SHP77 (cell line): ENCODE results near the gene SIX5.

Source experiments
- DNase-seq, 2 experiments: peaks; one replicate each; lab custom pipeline; 2025; lab: John Stamatoyannopoulos, UW

SIX5 gene

GRCh38 chr19:45773384-45773783, 4.3 kb upstream of the SIX5 start:
- no peak for DNase-seq

DNA sequence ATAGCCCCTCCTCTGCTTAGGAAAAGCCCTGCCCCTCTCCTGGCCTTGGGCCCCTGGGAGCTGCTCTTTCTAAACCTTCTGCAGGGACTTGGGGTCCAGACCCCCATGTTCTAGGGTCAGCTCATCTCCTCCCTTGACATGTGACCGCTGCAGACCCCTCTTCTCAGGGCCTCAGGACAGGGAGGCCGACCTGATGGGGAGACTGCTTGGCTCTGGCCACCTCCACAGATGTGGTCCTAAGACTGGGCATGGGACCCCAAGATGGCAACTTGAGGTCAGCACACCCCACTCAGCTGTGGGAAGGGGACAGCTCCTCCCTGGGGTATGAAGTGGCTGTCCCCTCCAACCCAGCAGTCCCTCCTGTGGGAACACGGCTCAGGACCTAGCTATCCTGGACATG, 3.9 kb upstream of the SIX5 start:
- no peak for DNase-seq

- no peak for DNase-seq
Measured at GRCh38 chr19:45772130-45772840, 3.2 kb upstream of the SIX5 start.

- DNase-seq: no peak
Measured at GRCh38 chr19:45771311-45771933, 2.4 kb upstream of the SIX5 start.

DNA sequence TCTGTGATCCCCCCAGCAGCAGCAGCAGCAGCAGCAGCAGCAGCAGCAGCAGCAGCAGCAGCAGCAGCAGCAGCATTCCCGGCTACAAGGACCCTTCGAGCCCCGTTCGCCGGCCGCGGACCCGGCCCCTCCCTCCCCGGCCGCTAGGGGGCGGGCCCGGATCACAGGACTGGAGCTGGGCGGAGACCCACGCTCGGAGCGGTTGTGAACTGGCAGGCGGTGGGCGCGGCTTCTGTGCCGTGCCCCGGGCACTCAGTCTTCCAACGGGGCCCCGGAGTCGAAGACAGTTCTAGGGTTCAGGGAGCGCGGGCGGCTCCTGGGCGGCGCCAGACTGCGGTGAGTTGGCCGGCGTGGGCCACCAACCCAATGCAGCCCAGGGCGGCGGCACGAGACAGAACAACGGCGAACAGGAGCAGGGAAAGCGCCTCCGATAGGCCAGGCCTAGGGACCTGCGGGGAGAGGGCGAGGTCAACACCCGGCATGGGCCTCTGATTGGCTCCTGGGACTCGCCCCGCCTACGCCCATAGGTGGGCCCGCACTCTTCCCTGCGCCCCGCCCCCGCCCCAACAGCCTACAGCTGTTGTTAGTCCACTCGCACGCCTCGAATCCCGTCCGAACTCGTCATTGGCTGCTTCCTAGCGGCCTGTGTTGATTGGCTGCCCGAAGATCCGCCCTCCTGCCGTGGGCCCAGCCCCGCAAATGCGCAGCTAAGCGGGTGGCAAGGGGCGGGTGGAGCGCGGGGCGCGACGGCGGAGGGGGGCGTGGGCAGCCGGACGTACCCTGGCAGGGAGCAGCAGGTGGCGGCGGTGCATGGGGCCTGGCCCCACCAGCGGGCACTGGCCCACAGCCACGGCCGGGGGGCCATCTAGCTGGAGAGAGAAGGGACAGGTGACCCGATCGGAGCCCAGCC, 1.4 kb upstream of the SIX5 start:
- peak; percentile 96 to 99 for DNase-seq

DNA sequence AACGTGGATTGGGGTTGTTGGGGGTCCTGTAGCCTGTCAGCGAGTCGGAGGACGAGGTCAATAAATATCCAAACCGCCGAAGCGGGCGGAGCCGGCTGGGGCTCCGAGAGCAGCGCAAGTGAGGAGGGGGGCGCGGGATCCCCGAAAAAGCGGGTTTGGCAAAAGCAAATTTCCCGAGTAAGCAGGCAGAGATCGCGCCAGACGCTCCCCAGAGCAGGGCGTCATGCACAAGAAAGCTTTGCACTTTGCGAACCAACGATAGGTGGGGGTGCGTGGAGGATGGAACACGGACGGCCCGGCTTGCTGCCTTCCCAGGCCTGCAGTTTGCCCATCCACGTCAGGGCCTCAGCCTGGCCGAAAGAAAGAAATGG, 754 bp upstream of the SIX5 start:
- no peak for DNase-seq

- no peak for DNase-seq
Measured at GRCh38 chr19:45768655-45768983, 433 bp downstream of the SIX5 start.

DNA sequence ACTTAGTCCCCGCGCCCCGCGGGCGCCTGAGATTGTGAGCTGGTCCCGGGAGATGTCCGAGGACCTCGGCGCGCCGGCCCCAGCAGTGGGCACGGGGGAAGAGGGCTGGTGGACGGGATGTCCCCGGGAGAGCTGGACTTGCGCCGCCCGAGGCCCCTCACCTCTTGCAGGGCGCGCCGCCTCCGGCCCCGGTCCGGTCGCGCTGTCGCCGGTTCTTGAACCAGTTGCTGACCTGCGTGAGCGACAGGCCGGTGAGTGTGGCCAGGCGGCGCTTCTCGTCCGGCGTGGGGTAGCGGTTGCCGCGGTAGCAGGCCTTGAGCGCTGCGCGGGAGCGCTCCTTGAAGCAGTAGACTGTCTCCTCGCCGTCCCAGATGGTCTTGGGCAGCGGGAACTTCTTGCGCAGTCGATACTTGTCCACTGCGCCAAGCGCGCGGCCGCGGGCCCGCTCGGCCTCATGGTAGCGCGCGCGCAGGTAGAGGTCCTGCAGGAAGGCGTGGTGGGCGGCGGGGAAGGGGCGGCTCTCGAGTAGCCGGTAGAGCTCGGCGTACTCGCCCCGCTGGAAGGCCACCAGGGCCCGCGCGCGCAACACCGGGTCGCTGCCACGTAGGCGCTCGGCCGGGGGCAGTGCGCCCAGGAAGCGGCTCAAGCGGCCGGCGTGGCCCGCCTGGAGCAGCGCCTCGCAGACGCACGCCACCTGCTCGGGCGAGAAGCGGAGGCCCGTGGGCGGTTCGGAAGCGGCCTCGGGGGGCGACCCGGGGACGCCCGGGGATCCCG, 984 bp downstream of the SIX5 start:
- DNase-seq: no peak

GRCh38 chr19:45767410-45767880, 1.6 kb downstream of the SIX5 start:
- no peak for DNase-seq

- DNase-seq: no peak
Measured at GRCh38 chr19:45766869-45767346, 2.1 kb downstream of the SIX5 start.

DNA sequence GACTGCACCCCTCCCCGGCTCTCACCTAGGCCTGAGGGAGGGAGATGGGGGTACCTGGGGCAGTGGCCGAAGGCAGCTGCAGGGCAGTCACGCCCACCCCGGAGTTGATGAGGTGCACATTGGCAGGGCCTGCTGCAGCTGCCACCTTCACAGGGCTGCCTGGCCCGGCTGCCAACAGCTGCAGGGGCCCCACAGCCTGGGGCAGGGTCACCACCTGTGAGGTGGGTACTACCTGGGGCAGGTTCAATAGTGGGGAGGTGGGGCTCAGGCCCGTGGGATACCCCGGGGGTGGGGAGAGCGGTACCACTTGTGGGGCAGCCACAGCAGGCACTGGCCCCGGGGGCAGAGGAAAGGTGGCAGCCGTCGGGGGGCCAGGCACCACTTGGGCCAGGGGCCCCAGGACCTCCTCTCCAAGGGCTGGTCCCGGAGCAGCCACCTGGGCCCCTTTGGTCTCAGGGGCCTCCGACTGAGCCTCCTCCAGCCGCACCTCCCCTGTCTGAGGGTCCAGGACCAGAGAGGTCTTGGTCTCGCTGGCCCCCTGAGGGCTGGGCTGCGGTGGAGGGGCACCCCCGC, 2.7 kb downstream of the SIX5 start:
- no peak for DNase-seq

GRCh38 chr19:45765702-45766295, 3.3 kb downstream of the SIX5 start:
- DNase-seq: no peak

- DNase-seq: no peak
Measured at GRCh38 chr19:45764945-45765701, 3.9 kb downstream of the SIX5 start.

DNA sequence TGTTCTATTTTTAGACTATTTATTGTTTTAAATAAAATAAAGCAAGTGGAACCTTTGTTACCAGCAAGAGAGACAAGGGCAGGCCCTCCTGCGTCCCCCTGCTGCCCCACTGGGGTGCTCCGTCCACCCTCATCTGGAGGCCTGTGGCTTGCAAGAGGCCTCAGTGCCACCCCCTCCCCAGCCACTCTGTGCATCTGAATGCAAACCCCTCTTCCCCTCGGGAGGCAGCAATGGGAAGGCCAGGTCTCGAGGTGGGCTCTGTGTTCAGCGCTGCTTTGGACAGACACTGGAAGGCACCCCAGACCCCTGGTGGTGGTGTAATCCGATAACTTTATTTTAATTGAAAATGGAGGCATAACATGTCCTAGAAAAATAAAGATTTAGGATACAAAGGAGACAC, 4.6 kb downstream of the SIX5 start:
- no peak for DNase-seq

GRCh38 chr19:45763691-45764294, 5.3 kb downstream of the SIX5 start:
- no peak for DNase-seq

DNA sequence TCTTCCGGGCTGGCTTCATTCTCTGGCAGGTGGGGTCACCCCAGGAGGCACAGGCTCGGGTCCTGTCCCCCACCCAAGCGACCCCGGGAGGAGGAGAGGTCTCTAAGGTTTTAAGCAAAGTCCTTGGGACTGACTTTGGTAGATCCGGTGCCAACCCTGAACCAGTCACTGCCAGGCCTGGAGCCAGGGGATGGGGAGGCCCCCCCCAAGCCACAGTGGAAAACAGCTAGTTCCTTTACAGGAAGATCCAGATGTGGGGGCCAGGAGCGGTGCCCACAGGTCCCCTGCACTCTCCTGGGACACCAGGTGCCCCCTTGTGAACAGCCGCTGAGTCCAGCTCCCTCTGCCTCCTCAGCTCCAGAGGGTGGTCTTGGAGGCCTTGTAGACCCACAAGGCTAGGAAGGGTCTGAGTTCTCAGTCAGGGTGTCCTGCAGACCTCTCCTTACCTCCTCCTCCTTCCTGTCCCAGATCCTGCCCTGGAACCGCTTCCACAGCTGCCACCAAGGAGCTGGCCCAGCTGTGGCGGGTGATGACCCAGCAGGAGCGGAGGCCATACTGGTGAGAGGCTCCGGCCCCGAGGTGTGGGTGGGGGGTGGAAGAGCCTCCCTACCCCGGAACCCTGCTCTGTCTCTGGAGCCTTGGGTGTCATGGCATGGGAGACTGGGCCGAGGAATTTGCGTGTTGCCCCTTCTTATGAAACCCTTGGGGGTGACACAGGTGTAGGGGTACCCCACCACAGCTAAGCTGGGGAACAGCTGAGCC, 6.0 kb downstream of the SIX5 start:
- DNase-seq: no peak

- DNase-seq: no peak
Measured at GRCh38 chr19:45761714-45762113, 7.3 kb downstream of the SIX5 start.

- DNase-seq: no peak
Measured at GRCh38 chr19:45758921-45759320, 10.1 kb downstream of the SIX5 start.

DNA sequence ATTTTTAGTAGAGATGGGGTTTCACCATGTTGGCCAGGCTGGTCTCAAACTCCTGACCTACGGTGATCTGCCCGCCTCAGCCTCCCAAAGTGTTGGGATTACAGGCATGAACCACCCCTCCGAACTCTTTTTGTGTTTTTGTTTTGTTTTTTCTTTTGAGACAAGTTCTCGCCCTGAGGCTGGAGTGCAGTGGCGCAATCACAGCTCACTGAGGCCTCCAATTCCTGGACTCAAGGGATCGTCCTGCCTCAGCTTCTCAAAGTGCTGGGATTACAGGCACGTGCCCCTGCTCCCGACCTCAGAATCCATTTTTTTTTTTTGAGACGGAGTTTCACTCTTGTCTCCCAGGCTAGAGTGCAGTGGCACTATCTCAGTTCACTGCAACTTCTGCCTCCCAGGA, 11.4 kb downstream of the SIX5 start:
- no peak for DNase-seq
